Measurements from ENCODE around the gene FKBP4.

FKBP4 gene

GRCh38 chr12:2825132-2825531 lies 30.4 kb downstream of the FKBP4 start:
- no peak for TF ChIP-seq CTCF (IDR thresholded peaks at IDR 0.05; ENCODE audit: low read length, missing control alignments)
- no peak overlapping the region for H3K4me3 ChIP-seq (replicated peaks; ENCODE audit: low read depth, low read length)
- DNase-seq (ENCODE audit: low read depth) = no peak

DNA sequence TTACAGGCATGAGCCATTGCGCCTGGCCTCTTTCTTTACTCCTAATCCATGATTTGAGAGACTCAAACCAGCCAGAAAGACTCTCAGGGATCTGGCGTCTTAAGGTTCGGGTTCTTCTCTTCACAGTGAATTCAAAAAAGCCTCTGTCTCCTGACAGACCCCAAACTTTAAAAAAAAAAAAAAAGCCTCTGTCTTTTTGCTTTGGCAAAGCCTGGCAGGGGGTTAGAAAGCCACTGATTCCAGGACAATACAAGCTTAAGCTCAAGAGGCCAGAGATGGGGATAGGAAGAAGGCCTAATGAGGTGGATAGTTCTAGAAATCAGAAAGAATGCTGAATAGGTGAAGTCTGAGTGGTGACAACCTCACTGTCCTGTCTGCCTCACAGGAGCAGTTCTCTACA lies 31.3 kb downstream of the FKBP4 start:
- DNase-seq (ENCODE audit: low read depth) = no peak
- H3K4me3 ChIP-seq (replicated peaks; ENCODE audit: low read depth, low read length) = no peak overlapping the region
- TF ChIP-seq CTCF (IDR thresholded peaks at IDR 0.05; ENCODE audit: low read length, missing control alignments) = no peak

- TF ChIP-seq CTCF (IDR thresholded peaks at IDR 0.05; ENCODE audit: low read length, missing control alignments) = no peak
- H3K4me3 ChIP-seq (replicated peaks; ENCODE audit: low read depth, low read length) = no peak overlapping the region
- no peak for DNase-seq (ENCODE audit: low read depth)
Measured at GRCh38 chr12:2826721-2827515, 32.1 kb downstream of the FKBP4 start.

DNA sequence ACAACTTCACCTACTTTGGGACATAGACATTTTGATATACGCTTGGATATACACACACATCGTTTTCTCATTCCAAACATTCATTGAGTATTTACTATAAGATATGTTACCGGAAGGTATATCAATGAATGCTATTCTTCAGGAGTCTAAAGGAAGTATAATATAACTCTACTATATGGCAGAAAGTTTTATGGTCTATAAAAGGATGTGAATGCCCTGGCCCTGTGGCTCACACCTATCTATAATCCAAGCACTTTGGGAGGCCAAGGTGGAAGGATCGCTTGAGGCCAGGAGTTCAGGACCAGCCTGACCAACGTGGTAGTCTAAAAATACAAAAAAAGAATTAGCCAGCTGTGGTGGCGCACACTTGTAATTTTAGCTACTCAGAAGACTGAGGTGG lies 34.5 kb downstream of the FKBP4 start:
- DNase-seq (ENCODE audit: low read depth) = no peak

GRCh38 chr12:2832550-2833127 lies 37.9 kb downstream of the FKBP4 start:
- no peak for TF ChIP-seq CTCF (IDR thresholded peaks at IDR 0.05; ENCODE audit: low read length, missing control alignments)
- H3K4me3 ChIP-seq (replicated peaks; ENCODE audit: low read depth, low read length) = no peak overlapping the region
- no peak for DNase-seq (ENCODE audit: low read depth)

More for the DNA sequence above, 34.5 kb downstream of the FKBP4 start:
- H3K4me3 ChIP-seq (replicated peaks; ENCODE audit: low read depth, low read length) = no peak overlapping the region
- no peak for TF ChIP-seq CTCF (IDR thresholded peaks at IDR 0.05; ENCODE audit: low read length, missing control alignments)

DNA sequence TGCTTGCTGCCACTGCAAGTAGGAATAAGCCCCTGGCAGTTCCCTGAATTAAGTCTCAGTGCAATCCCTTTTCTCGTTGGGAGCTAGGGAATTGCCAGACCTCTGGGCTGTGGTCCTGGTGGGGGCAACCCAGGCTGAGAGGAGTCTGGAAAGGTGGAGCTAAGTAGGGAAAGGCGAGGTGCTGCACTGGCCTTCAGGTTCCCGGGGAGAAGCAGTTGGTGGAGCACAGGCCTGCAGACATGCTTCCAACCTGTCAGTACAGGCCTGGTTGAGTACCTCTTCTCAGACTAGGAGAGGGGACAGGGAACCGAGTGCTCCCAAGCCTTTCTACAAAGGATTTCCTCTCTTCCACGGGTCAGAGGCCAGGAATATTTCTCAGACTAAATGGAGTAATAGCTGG lies 38.6 kb downstream of the FKBP4 start:
- H3K4me3 ChIP-seq (replicated peaks; ENCODE audit: low read depth, low read length) = no peak overlapping the region
- no peak for DNase-seq (ENCODE audit: low read depth)
- no peak for TF ChIP-seq CTCF (IDR thresholded peaks at IDR 0.05; ENCODE audit: low read length, missing control alignments)

DNA sequence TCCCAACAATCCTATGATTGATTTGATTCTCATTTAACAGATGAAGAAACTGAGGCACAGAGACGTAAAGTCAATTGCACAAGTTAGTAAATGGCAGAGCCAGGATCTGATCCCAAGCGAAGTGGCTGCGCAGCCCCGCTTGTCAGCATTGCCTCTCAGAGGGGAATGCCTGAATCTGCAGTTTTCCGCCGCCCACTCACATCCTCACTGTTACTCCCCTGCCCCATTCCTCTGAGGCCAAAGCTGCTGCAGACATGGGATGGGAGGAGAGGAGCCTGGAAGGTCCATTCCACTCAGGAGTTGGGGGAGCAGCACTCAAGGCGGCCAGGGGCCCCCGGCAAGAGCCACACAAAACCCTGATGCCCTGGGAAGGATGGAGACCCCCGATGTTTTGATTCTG lies 39.0 kb downstream of the FKBP4 start:
- H3K4me3 ChIP-seq (replicated peaks; ENCODE audit: low read depth, low read length) = no peak overlapping the region
- TF ChIP-seq CTCF (IDR thresholded peaks at IDR 0.05; ENCODE audit: low read length, missing control alignments) = no peak
- DNase-seq (ENCODE audit: low read depth) = peak; percentile 43

Data from fibroblast of pulmonary artery (primary cell).